ENCODE results near the gene CCDC85B.

DNA sequence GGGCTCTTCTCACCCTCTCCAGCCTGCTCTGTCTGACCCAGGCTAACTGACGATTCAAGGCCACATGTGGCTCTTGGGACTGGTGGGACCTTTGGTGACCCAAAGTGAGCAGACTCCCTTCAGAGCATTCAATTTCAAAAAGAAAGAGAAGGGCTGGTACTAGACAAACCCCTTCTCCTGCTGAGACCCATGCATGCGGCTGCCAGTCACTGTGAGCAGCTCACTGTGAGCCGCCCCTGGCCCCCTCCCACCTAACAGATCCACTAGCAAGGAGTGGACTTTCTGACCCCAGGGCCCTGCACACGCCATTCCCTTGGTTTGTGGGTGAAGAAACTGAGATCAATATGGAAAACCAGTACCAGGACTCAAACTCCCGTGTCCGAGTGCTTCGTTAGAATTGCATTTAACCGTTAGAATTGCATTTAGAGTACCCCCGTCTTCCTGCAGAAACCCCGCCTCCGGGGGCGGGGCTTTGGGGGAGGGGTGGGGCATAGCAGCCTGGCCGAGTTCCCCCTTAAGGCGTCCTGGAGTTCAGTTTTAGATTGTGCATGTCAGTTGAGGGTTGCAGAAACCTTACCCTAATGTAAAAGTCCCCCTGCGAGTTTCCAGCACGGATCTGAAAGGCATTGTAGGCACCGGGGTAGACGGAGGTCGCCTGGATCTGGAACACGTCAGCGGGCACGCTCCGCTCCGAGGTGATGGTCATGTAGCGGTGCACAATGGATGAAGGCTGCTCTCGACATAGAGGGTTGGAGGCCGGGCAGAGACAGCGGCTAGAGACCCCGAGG, 23.0 kb upstream of the CCDC85B start:
- TF ChIP-seq, protein P1, sequence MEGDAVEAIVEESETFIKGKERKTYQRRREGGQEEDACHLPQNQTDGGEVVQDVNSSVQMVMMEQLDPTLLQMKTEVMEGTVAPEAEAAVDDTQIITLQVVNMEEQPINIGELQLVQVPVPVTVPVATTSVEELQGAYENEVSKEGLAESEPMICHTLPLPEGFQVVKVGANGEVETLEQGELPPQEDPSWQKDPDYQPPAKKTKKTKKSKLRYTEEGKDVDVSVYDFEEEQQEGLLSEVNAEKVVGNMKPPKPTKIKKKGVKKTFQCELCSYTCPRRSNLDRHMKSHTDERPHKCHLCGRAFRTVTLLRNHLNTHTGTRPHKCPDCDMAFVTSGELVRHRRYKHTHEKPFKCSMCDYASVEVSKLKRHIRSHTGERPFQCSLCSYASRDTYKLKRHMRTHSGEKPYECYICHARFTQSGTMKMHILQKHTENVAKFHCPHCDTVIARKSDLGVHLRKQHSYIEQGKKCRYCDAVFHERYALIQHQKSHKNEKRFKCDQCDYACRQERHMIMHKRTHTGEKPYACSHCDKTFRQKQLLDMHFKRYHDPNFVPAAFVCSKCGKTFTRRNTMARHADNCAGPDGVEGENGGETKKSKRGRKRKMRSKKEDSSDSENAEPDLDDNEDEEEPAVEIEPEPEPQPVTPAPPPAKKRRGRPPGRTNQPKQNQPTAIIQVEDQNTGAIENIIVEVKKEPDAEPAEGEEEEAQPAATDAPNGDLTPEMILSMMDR (IDR thresholded peaks at IDR 0.05), result no peak
- TF ChIP-seq POLR2A (IDR thresholded peaks at IDR 0.05), result no peak

Measured in adrenal gland (tissue), 5 donors.